HG02840 (cell line): Measurements from ENCODE around the gene PODN.

Experiments
- ATAC-seq: cut with Tn5 transposase; IDR thresholded peaks from one replicate; pipeline ENCODE4 v1.9.1; 2021; ENCODE audit warnings: mild to moderate bottlenecking, moderate library complexity, moderate number of reproducible peaks; ENCODE audit not compliant: unreplicated experiment, low FRiP score

Gene PODN

GRCh38 chr1:53087332-53088285 is 25.6 kb downstream of the PODN start:
- ATAC-seq = no peak

DNA sequence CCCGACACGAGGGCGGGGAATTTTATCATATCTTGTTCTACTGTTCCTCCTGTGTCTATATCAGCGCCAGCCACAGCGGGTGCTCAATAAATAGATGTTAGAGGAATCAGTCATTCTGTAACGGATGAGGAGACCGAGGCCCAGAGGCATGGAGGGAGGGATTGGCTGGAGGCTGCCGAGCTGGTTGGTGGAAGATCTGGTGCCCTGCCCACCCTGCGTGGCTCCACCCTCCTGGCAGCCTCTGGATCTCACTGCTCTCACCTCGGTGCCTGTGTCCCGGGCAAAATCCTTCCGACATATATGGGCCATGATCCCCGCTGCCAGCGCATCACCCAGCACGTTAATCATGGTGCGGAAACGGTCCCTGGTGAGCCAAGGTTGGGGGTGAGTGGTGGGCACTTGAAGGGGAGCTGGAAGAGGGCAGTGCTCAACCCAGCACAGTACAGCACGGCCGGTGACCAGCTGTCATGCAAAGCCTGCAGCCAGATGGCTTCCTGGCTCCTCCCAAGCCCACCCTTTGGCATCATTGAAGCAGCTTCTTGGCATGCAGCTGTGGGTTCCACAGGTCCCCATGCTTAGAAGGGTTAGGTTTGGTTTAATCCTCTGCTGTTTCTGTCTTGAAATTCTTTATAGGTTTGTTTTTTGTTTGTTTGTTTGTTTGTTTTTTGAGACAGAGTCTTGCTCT is 26.7 kb downstream of the PODN start:
- no peak for ATAC-seq

DNA sequence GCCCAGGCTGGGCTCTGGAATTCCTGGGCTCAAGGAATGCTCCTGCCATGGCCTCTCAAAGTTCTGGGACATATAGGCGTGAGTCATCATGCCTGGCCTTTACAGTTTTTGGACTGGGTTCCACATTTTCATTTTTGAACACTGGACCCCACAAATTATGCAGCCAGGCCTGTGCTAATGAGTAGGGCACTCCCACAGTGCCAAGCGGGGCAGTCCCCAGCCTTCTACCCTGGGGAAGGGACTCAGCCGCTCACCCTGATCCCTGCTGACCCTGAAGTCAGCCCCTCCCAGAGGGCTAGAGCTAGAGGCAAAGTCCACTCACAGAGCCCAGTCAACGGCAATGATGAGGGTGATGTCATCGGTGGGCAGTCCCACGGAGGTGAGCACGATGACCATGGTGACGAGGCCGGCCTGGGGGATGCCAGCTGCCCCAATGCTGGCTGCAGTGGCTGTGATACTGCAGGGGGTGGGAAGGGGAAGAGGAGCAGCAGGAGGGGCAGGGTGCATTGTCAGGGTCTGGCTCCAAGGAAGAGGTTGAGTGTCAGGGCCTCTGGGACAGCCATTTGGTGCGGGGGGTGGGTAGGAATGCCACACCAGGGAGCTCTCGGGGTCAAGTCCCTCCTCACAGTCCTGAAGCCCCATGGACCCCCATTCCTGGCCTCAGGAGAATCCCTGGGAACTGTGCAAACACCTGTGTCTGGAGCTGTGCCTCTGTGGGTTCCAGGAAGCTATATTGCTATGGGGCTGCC is 27.6 kb downstream of the PODN start:
- no peak for ATAC-seq

- ATAC-seq = no peak
Measured at GRCh38 chr1:53090227-53091147, 28.5 kb downstream of the PODN start.

DNA sequence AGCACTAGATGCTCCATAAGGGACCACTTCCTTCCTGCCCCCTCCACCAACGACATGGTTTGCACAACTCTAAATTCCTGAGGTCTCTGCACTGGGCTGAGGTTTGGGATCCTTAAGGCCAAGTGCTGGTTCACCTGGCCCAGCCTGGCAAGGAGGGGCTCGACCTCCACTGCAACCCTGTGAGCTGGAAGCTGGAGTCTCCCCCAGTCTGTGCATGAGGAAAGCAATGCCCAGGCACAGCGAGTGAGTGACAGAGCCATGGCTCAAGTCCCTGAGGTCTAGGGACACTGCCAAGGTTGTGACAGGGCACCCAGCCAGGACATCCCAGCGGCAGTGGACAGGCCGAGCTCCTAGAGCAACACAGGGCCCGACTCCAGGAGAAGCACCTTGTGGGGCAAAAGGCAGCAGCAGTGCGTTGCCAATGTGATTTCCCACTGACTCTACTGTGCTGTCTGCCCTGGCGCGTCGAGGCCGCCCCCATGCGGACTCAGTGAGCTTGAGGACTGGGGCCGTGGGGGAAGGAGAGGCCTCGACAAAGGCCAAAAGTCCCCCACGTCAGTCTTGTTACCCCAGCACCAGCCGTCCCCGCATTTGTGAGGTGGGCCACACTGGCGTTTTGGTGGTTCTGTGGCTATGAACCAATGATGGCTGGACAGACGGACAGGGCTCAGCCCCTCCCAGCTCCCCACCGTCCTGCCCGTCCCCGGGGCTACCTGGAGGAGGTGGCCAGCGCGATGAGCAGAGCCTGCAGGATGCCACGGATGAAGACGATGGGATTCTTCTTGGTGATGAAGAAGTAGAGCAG is 30.0 kb downstream of the PODN start:
- ATAC-seq = no peak

- no peak for ATAC-seq
Measured at GRCh38 chr1:53092659-53093450, 30.8 kb downstream of the PODN start.

- no peak for ATAC-seq
Measured at GRCh38 chr1:53093451-53093754, 31.4 kb downstream of the PODN start.

DNA sequence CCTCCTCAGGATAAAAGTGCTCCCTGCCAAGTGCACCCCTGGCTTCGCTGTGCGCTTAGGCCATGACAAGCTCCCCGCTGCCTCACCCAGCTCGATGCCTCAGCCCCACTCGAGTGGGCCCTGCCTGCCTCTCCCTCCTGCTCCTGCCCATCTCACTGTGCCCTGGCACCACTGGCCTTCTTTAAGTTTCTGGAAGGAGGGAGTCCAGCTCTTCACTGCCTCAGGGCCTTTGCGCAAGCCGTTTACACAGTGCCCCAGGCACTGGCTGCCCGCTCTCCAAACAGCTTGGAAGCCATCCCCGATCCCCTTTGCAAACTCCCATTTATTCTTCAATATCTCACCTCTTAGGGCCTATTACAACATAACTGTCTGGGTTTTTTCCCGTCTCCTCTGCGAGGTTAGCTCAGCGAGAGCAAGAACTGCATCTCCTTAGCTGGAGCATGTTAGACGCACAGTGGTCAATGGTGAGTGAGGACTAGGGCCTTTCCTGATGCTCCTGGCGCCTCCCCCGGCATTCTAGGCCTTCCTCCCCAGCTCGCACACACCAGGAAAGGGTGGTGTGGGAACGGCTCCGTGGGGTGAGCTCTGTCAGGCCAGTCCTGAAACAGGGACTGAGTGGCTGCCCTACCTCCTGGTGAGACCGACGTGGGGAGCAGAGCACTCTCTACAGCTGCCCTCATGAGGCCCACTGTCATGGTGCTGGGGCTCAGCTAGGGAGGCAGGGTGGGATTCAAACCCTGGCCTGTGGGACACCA is 31.9 kb downstream of the PODN start:
- no peak for ATAC-seq

GRCh38 chr1:53094533-53094919 is 32.5 kb downstream of the PODN start:
- ATAC-seq = no peak

- ATAC-seq = no peak
Measured at GRCh38 chr1:53104289-53104913, 42.4 kb downstream of the PODN start.

DNA sequence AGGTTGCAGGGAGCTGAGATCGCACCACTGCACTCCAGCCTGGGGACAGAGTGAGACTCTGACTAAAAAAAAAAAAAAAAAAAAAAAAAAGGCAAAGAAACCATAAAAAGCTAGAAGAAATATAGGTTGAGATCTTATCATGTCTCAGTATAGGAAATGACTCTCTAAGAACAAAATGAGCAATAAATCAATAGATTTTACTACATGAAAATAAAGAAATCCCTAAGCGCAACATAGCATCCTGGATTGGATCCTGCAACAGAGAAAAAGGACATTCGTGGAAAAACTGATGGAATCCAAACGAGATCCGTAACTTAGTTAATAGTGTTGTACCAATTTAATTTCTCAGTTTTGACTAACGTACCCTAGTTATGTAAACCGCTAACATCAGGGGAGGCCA is 45.1 kb downstream of the PODN start:
- no peak for ATAC-seq

GRCh38 chr1:53107570-53108322 is 45.7 kb downstream of the PODN start:
- no peak for ATAC-seq

DNA sequence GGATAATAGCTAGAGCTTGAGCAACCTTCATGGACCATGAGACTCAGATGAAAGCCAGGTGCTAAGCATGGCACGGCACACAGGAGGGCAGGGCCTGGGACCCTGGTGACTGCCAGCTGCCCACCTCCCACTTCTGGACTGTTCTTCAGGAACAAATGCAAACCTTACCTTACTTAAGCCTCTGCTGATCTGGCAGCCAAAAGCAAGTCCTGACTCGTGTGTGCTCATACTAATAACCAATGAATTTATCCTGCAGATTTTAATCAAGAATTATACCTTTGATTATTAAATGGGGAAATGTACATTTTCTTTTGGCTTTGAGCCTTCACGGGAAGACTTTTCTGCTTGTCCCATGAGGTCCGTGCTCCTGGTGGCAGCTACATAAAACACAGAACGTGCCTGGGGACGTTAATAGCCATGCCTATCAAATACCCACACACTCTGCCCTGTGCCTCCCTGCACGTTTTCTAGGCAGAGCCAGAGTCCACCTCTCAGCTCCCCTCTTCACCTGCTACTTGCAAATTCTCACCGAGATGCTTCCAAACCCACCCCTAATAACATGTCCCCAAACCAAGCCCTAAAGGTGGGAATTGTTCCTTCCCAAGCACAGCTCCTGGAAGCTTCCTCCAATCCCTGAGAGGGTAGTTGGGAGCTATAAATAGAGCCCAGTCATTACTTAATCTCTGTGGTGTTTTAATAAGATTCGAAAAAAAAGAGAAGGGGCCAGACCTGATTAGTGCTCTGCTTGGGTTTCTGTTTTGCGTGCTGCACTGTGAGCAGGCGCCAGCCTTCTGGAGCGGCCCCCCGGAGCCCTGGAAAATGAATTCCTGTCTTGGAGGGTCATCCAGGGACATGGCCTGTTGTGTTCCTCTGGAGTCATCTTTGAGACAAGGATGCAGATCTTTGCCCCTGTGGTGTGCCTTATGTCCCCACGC is 46.9 kb downstream of the PODN start:
- no peak for ATAC-seq

DNA sequence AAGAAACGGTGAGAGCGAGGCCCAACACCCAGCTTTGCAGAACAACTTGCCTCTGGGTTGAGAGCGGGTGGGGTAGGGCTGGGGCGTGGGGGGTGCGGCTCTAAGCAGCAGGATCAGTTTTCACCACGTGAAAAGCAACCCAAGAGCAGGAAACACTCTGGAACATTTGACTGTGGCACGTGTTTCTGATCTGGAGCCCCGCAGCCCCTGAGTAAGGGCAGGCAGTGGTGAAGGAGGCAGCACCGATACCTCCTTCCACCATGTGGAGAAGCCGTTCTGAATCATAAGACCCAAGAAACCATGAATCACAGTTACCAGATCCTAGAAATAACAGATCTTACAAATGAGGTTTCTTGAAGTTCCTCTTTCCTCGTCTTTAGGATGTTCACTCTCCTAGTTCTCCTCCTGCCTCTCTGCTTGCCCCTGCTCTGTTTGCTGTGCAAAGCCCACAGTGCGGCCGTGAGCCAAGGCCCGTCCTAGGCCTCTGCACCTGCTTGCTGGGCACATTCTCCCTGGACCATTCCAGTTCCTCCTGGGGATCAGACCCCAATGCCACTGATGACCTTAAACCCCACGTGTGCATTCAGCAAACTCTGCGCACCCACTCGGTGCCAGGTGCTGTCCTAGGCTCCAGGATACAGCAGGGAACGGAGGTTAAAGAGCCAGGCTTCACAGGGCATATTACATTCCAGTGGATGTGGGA is 48.5 kb downstream of the PODN start:
- no peak for ATAC-seq

GRCh38 chr1:53111073-53111556 is 49.1 kb downstream of the PODN start:
- ATAC-seq = no peak
